Retinal pigment epithelial cell (primary cell): Measurements from ENCODE around the gene ADAP2.
"Not testable (repeated sequence)": the region's sequence is repeated elsewhere in the genome, so short reads cannot be mapped to it uniquely, and the experiment has no call there.

Source experiments
- DNase-seq: peaks from one replicate; pipeline ENCODE4 v3.0.0-alpha.2; 2010; ENCODE audit warnings: low read depth
- H3K4me3 ChIP-seq: 2 replicates; pipeline ENCODE4 v1.5.1; 2011; ENCODE audit warnings: mild to moderate bottlenecking, low read length, control low read depth, moderate library complexity
- CTCF ChIP-seq: conservative IDR thresholded peaks from 2 replicates; pipeline ENCODE4 v1.5.1; 2011; ENCODE audit warnings: low read depth, low read length, control low read depth, inconsistent platforms

The ADAP2 gene

GRCh38 chr17:30975042-30975820, 53.5 kb downstream of the ADAP2 start:
- no peak for TF ChIP-seq CTCF
- DNase-seq, result no peak

GRCh38 chr17:30979919-30980318, 58.2 kb downstream of the ADAP2 start:
- not testable (repeated sequence) for H3K4me3 ChIP-seq, DNase-seq

More at GRCh38 chr17:30975042-30975820, 53.5 kb downstream of the ADAP2 start:
- H3K4me3 ChIP-seq, result no peak overlapping the region

- H3K4me3 ChIP-seq, result no peak overlapping the region
- no peak for DNase-seq
- no peak for TF ChIP-seq CTCF
These were observed 60.1 kb downstream of the ADAP2 start for GRCh38 chr17:30981531-30982519.

GRCh38 chr17:30982855-30983254, 61.1 kb downstream of the ADAP2 start:
- H3K4me3 ChIP-seq, result no peak overlapping the region
- no peak for DNase-seq
- TF ChIP-seq CTCF, result no peak

GRCh38 chr17:30990458-30990857, 68.7 kb downstream of the ADAP2 start:
- no peak for TF ChIP-seq CTCF
- DNase-seq, result no peak
- H3K4me3 ChIP-seq, result no peak overlapping the region

- no peak overlapping the region for H3K4me3 ChIP-seq
- DNase-seq, result no peak
- no peak for TF ChIP-seq CTCF
These were observed 70.8 kb downstream of the ADAP2 start for GRCh38 chr17:30992551-30992950.

GRCh38 chr17:30995347-30995746, 73.6 kb downstream of the ADAP2 start:
- no peak for DNase-seq
- no peak for TF ChIP-seq CTCF
- no peak overlapping the region for H3K4me3 ChIP-seq
